COLO668 (cell line): ENCODE measurements around the gene SENP7.
"Not testable (repeated sequence)": the region's sequence is repeated elsewhere in the genome, so short reads cannot be mapped to it uniquely, and the experiment has no call there.

Source experiments
- DNase-seq: peaks from one replicate; lab custom pipeline; 2025; ENCODE audit not compliant: unreplicated experiment; lab: John Stamatoyannopoulos, UW

SENP7 gene

GRCh38 chr3:101453961-101454360 is 59.1 kb downstream of the SENP7 start:
- no peak for DNase-seq

- DNase-seq, result not testable (repeated sequence)
Measured at GRCh38 chr3:101438641-101439040, 74.4 kb downstream of the SENP7 start.

GRCh38 chr3:101433652-101434051 is 79.4 kb downstream of the SENP7 start:
- no peak for DNase-seq

GRCh38 chr3:101423984-101424888 is 88.8 kb downstream of the SENP7 start:
- no peak for DNase-seq

- DNase-seq, result no peak
Measured at GRCh38 chr3:101418851-101419250, 94.2 kb downstream of the SENP7 start.

GRCh38 chr3:101414121-101414520 is 98.9 kb downstream of the SENP7 start:
- DNase-seq, result peak; percentile 1

- DNase-seq, result no peak
Measured at GRCh38 chr3:101413656-101414055, 99.4 kb downstream of the SENP7 start.

GRCh38 chr3:101391413-101391950 is 121.5 kb downstream of the SENP7 start:
- no peak for DNase-seq

GRCh38 chr3:101388706-101389105 is 124.3 kb downstream of the SENP7 start:
- no peak for DNase-seq

- DNase-seq, result no peak
Measured at GRCh38 chr3:101387351-101387750, 125.7 kb downstream of the SENP7 start.

GRCh38 chr3:101384426-101384825 is 128.6 kb downstream of the SENP7 start:
- DNase-seq, result no peak

GRCh38 chr3:101383656-101384055 is 129.4 kb downstream of the SENP7 start:
- DNase-seq, result no peak

- DNase-seq, result no peak
Measured at GRCh38 chr3:101383156-101383575, 129.8 kb downstream of the SENP7 start.

GRCh38 chr3:101381809-101382208 is 131.2 kb downstream of the SENP7 start:
- DNase-seq, result no peak

GRCh38 chr3:101379658-101380376 is 133.2 kb downstream of the SENP7 start:
- no peak for DNase-seq

GRCh38 chr3:101377796-101378195 is 135.2 kb downstream of the SENP7 start:
- DNase-seq, result no peak

- DNase-seq, result no peak
Measured at GRCh38 chr3:101377209-101377608, 135.8 kb downstream of the SENP7 start.

- no peak for DNase-seq
Measured at GRCh38 chr3:101375586-101375985, 137.4 kb downstream of the SENP7 start.

GRCh38 chr3:101362406-101362805 is 150.6 kb downstream of the SENP7 start:
- no peak for DNase-seq

- DNase-seq, result no peak
Measured at GRCh38 chr3:101351829-101352228, 161.2 kb downstream of the SENP7 start.

GRCh38 chr3:101340591-101340990 is 172.4 kb downstream of the SENP7 start:
- no peak for DNase-seq

- DNase-seq, result no peak
Measured at GRCh38 chr3:101333883-101334282, 179.1 kb downstream of the SENP7 start.
